ENCODE measurements around the gene SRGAP2B.
"Not testable (repeated sequence)": the region's sequence is repeated elsewhere in the genome, so short reads cannot be mapped to it uniquely, and the experiment has no call there.

Gene SRGAP2B

GRCh38 chr1:145063285-145063684 is 31.8 kb downstream of the SRGAP2B start:
- H4K20me1 ChIP-seq (ENCODE audit: insufficient read depth, low read length); H3K27ac ChIP-seq (ENCODE audit: low read length); H3K27me3 ChIP-seq (ENCODE audit: insufficient read depth, low read length, poor library complexity); H3K4me3 ChIP-seq (ENCODE audit: low read depth in 1 of 2, low read length in 2 of 2); ATAC-seq (ENCODE audit: insufficient read depth, low read depth); H3K36me3 ChIP-seq (ENCODE audit: insufficient read depth, low read length); H3K79me2 ChIP-seq (ENCODE audit: insufficient read depth, low read length); H3K4me2 ChIP-seq (ENCODE audit: insufficient read depth, low read length); DNase-seq; H3K9ac ChIP-seq (ENCODE audit: low read depth, low read length); H3K4me1 ChIP-seq (ENCODE audit: insufficient read depth, low read length); H2AFZ ChIP-seq (ENCODE audit: low read depth, low read length); H3K9me3 ChIP-seq (ENCODE audit: insufficient read depth, low read length, severe bottlenecking): not testable (repeated sequence)

GRCh38 chr1:145058184-145058583 is 36.9 kb downstream of the SRGAP2B start:
- H4K20me1 ChIP-seq (ENCODE audit: insufficient read depth, low read length); H3K4me1 ChIP-seq (ENCODE audit: insufficient read depth, low read length); H3K9me3 ChIP-seq (ENCODE audit: insufficient read depth, low read length, severe bottlenecking); H3K9ac ChIP-seq (ENCODE audit: low read depth, low read length); H3K27ac ChIP-seq (ENCODE audit: low read length); ATAC-seq (ENCODE audit: insufficient read depth, low read depth); H3K4me2 ChIP-seq (ENCODE audit: insufficient read depth, low read length); H3K4me3 ChIP-seq (ENCODE audit: low read depth in 1 of 2, low read length in 2 of 2); H3K79me2 ChIP-seq (ENCODE audit: insufficient read depth, low read length); H2AFZ ChIP-seq (ENCODE audit: low read depth, low read length); DNase-seq; H3K27me3 ChIP-seq (ENCODE audit: insufficient read depth, low read length, poor library complexity); H3K36me3 ChIP-seq (ENCODE audit: insufficient read depth, low read length): not testable (repeated sequence)

GRCh38 chr1:145055217-145055760 is 39.8 kb downstream of the SRGAP2B start:
- ATAC-seq (ENCODE audit: insufficient read depth, low read depth); H2AFZ ChIP-seq (ENCODE audit: low read depth, low read length); H3K4me3 ChIP-seq (ENCODE audit: low read depth in 1 of 2, low read length in 2 of 2); H3K27me3 ChIP-seq (ENCODE audit: insufficient read depth, low read length, poor library complexity); H3K4me2 ChIP-seq (ENCODE audit: insufficient read depth, low read length); H3K9ac ChIP-seq (ENCODE audit: low read depth, low read length); DNase-seq; H4K20me1 ChIP-seq (ENCODE audit: insufficient read depth, low read length); H3K27ac ChIP-seq (ENCODE audit: low read length); H3K79me2 ChIP-seq (ENCODE audit: insufficient read depth, low read length); H3K4me1 ChIP-seq (ENCODE audit: insufficient read depth, low read length); H3K9me3 ChIP-seq (ENCODE audit: insufficient read depth, low read length, severe bottlenecking); H3K36me3 ChIP-seq (ENCODE audit: insufficient read depth, low read length): not testable (repeated sequence)

GRCh38 chr1:145053428-145053827 is 41.7 kb downstream of the SRGAP2B start:
- not testable (repeated sequence) for H3K79me2 ChIP-seq (ENCODE audit: insufficient read depth, low read length); H3K9ac ChIP-seq (ENCODE audit: low read depth, low read length); H3K36me3 ChIP-seq (ENCODE audit: insufficient read depth, low read length); H3K4me2 ChIP-seq (ENCODE audit: insufficient read depth, low read length); H4K20me1 ChIP-seq (ENCODE audit: insufficient read depth, low read length); H3K27me3 ChIP-seq (ENCODE audit: insufficient read depth, low read length, poor library complexity); H3K27ac ChIP-seq (ENCODE audit: low read length); H3K9me3 ChIP-seq (ENCODE audit: insufficient read depth, low read length, severe bottlenecking); H2AFZ ChIP-seq (ENCODE audit: low read depth, low read length); H3K4me3 ChIP-seq (ENCODE audit: low read depth in 1 of 2, low read length in 2 of 2); DNase-seq; H3K4me1 ChIP-seq (ENCODE audit: insufficient read depth, low read length); ATAC-seq (ENCODE audit: insufficient read depth, low read depth)

- H3K9ac ChIP-seq (ENCODE audit: low read depth, low read length); H3K4me3 ChIP-seq (ENCODE audit: low read depth in 1 of 2, low read length in 2 of 2); H3K27ac ChIP-seq (ENCODE audit: low read length); DNase-seq; H3K4me1 ChIP-seq (ENCODE audit: insufficient read depth, low read length); ATAC-seq (ENCODE audit: insufficient read depth, low read depth); H3K9me3 ChIP-seq (ENCODE audit: insufficient read depth, low read length, severe bottlenecking); H3K79me2 ChIP-seq (ENCODE audit: insufficient read depth, low read length); H4K20me1 ChIP-seq (ENCODE audit: insufficient read depth, low read length); H3K36me3 ChIP-seq (ENCODE audit: insufficient read depth, low read length); H2AFZ ChIP-seq (ENCODE audit: low read depth, low read length); H3K4me2 ChIP-seq (ENCODE audit: insufficient read depth, low read length); H3K27me3 ChIP-seq (ENCODE audit: insufficient read depth, low read length, poor library complexity): not testable (repeated sequence)
Observed at GRCh38 chr1:145052019-145052776, 42.9 kb downstream of the SRGAP2B start.

GRCh38 chr1:145048181-145048856 is 46.8 kb downstream of the SRGAP2B start:
- not testable (repeated sequence) for H3K27ac ChIP-seq (ENCODE audit: low read length); H3K4me3 ChIP-seq (ENCODE audit: low read depth in 1 of 2, low read length in 2 of 2); H3K9me3 ChIP-seq (ENCODE audit: insufficient read depth, low read length, severe bottlenecking); H3K4me1 ChIP-seq (ENCODE audit: insufficient read depth, low read length); ATAC-seq (ENCODE audit: insufficient read depth, low read depth); H3K9ac ChIP-seq (ENCODE audit: low read depth, low read length); H3K36me3 ChIP-seq (ENCODE audit: insufficient read depth, low read length); H2AFZ ChIP-seq (ENCODE audit: low read depth, low read length); DNase-seq; H3K4me2 ChIP-seq (ENCODE audit: insufficient read depth, low read length); H4K20me1 ChIP-seq (ENCODE audit: insufficient read depth, low read length); H3K79me2 ChIP-seq (ENCODE audit: insufficient read depth, low read length); H3K27me3 ChIP-seq (ENCODE audit: insufficient read depth, low read length, poor library complexity)

GRCh38 chr1:145047553-145047952 is 47.6 kb downstream of the SRGAP2B start:
- H3K4me3 ChIP-seq (ENCODE audit: low read depth in 1 of 2, low read length in 2 of 2); H3K4me2 ChIP-seq (ENCODE audit: insufficient read depth, low read length); H3K36me3 ChIP-seq (ENCODE audit: insufficient read depth, low read length); H3K9me3 ChIP-seq (ENCODE audit: insufficient read depth, low read length, severe bottlenecking); H3K27me3 ChIP-seq (ENCODE audit: insufficient read depth, low read length, poor library complexity); H4K20me1 ChIP-seq (ENCODE audit: insufficient read depth, low read length); H3K79me2 ChIP-seq (ENCODE audit: insufficient read depth, low read length); H3K4me1 ChIP-seq (ENCODE audit: insufficient read depth, low read length); H3K27ac ChIP-seq (ENCODE audit: low read length); DNase-seq; H2AFZ ChIP-seq (ENCODE audit: low read depth, low read length); H3K9ac ChIP-seq (ENCODE audit: low read depth, low read length): not testable (repeated sequence)
- ATAC-seq (ENCODE audit: insufficient read depth, low read depth), result peak; percentile 41; the same call in 1 of the 3 replicates

- H3K27me3 ChIP-seq (ENCODE audit: insufficient read depth, low read length, poor library complexity); H4K20me1 ChIP-seq (ENCODE audit: insufficient read depth, low read length); H3K36me3 ChIP-seq (ENCODE audit: insufficient read depth, low read length); H3K4me1 ChIP-seq (ENCODE audit: insufficient read depth, low read length); H3K9me3 ChIP-seq (ENCODE audit: insufficient read depth, low read length, severe bottlenecking); H3K79me2 ChIP-seq (ENCODE audit: insufficient read depth, low read length); H3K4me3 ChIP-seq (ENCODE audit: low read depth in 1 of 2, low read length in 2 of 2); H3K9ac ChIP-seq (ENCODE audit: low read depth, low read length); H2AFZ ChIP-seq (ENCODE audit: low read depth, low read length); DNase-seq; H3K27ac ChIP-seq (ENCODE audit: low read length); H3K4me2 ChIP-seq (ENCODE audit: insufficient read depth, low read length): not testable (repeated sequence)
- ATAC-seq (ENCODE audit: insufficient read depth, low read depth), result peak; percentile 89
Observed at GRCh38 chr1:145045571-145046273, 49.4 kb downstream of the SRGAP2B start.
